Dermis blood vessel endothelial cell (primary cell): ENCODE data around the gene UNC93B1. TPM values are rescaled to one million over a fixed set of nuclear protein-coding genes. Genes with fewer than 3 reads are reported as not detected.
"Not testable (repeated sequence)": the region's sequence is repeated elsewhere in the genome, so short reads cannot be mapped to it uniquely, and the experiment has no call there.

ENCODE experiments used
- DNase-seq: peaks from one replicate; pipeline ENCODE4 v3.0.0; 2010
- total RNA-seq: library from RNA; depleted of rRNA; stranded (reverse); fragments of >200 nt; gene quantifications from 2 replicates; pipeline ENCODE4 v1.2.3, GENCODE V29; 2014

Gene UNC93B1
- total RNA-seq, 1 donor from 2014 or later: 23.3 TPM

DNA sequence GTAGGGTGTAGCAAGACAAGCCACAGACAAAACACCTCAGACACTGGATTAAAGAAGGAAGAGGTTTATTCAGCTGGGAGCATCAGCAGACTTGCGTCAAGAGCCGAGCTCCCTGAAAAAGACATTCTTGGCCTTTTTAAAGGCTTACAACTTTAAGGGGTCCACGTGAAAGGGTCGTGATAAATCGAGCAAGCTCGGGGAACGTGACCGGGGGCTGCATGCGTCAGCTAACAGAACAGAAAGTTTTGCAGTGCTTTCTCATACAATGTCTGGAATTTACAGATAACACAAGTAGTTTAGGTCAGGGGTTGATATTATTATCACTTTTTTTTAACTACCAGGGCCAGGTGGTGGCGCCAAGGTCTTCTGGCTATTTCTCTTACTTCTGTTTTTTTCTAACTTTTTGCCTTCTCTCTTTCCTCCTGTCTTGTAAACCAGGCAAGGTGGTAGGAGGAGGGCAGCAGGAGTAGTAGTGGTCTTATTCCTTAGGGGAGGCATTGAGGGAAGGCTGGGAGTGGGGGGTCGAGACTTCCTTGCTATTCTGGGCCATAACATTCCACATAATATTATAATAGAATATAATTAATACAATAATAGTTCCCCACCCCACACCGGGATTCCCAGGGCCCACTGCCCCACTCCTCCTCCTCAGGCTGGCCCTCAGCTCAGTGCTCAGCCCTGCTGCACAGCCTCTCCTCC lies 5.6 kb upstream of the UNC93B1 start:
- peak; percentile 18 for DNase-seq

- no peak for DNase-seq
Measured at GRCh38 chr11:68008381-68009337, 4.8 kb upstream of the UNC93B1 start.

DNA sequence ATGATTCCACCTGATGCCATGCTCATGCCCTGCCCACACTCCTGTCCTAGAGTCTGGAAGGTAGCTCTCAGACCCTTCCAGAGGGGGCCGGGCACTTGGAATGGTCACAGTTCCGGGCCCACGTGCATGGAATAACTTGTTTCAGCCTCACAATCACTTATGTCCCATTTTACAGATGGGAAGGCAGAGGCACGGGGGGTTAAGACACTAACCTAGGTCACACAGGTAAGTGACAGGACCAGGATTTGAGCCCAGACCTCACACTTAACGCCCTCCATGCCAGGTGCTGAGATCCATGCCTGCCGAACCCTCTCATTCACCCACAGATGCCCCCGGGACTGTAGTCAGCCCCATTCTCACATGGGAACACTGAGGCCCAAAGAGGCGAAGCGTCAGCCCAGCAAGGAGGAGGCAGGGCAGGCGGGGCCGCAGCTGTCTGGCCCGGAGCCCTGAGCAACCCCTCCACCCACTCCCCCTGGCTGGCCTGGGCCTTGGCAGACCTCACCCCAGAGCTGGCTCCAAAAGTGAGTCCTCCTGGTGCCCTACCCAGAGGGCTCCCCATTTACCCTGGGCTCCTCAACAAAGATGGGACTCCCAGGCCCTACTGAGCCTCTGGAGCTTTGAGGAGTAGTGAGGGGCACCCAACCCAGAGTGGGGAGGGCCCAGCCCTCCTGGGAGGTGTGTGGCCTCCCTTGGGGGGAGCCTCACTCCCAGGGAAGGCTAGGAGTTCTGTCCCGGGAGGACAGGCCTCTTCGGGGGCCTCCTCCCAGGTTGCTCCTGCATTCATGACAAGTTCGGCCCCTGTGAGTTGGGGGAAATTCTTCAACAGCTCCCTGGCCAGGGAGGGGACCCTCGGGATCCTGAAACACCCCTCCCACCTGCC lies 3.8 kb upstream of the UNC93B1 start:
- DNase-seq: no peak

DNA sequence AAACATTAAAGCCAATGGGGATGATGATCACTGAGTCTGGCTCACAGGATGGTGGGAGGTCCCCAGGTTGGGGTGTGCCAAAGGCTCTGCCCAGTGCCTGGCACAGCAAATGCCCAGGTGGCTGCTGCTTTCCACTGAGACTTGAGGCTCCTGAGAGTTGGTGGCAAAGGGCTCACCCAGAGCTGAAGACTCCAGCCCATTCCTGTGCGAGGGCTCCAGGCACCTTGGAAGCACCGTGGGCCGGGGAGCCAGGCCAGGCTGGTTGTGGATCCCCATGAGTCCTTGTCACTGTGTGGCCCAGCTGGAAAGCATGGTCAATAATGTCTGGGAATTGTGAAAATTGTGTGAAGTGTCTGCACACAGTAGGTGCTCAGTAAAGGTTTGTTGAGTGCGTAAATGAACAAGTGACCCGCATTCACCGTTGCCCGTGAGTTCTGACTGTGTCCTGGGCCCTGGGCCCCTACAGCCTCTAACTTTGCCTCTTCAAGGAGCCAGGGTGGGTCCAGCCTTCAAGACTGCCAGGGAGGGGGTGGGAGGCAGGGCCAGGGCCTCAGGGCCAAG lies 2.8 kb upstream of the UNC93B1 start:
- DNase-seq: no peak

DNA sequence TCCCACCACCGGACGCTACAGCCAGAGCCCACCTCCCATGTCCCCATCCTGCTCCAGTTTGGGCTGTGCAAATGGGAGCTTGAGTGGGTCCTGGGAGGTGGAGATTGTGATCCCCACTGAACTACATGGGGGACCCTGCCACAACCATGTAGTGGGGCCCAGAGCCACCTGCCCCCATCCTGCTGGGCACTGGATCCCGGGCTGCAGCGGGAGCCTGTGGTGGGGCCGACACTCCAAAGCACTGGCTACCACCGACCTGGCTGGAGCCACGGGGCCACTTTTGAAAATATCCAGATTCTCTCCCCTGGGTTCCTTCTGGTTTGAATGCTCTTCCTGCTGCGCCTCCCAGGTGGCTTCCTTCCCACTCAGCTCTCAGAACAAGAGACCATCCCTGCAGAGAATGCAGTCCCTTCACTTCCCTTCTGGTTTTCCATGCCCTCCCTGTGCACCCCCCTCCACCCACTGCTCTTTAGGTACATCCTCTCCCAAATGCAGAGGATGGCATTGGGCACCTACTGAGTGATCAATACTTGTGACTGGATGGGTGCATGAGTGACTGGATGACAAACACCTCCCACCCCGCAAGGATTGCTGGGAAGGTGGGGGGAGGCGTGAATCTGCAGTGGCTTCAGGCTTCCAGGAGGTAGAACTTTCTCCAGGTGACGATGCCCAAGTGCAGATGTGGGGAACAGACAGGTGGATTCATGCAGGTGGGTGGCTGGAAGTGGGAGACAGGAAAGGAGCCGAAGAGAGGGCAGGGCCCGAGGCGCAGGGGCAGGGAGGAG lies 846 bp upstream of the UNC93B1 start:
- DNase-seq: no peak

DNA sequence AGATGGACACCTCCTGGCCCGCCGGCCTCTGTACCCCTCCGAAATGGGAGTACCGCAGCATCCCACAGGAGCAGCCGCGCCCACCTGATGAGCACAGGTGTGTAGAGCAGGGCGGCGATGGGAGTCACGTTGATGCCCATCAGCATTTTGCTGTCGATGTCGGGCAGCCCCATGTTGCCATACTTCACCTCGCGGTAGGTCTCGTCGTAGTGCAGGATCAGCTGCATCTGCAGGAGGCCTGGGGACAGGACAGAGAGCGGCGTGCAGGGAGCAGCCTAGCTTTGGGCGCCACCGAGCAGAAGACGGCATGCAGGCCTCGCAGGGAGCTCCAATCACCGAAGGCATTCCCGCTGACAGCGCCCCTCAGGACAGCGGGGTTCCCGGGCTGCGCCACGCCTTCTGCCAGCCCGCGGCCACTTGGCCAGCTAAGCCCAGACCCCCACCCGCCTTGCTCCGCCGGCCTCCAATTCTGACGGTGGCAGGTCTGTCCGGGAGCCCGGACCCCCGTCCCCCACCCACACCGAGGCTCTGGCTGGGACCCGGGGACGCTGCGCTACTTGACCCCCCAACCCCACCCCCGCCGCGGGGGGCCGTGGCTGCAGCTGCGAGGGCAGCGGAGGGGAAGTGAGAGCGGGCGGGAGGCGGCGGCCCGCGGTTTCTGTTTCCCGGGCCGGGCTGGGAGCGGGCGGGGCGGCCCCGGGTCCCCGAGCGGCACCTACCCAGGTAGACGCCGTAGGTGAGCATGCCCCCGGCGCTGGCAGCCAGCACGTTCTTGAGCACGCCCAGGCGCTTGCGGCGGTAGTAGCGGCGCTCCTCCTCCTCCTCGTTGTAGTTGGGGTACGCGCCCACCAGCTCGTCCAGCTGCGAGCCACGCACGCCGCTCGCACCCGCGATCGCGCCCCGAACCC lies 705 bp downstream of the UNC93B1 start:
- no peak for DNase-seq

- DNase-seq: no peak
Measured at GRCh38 chr11:68002575-68002937, 1.3 kb downstream of the UNC93B1 start.

- no peak for DNase-seq
Measured at GRCh38 chr11:67999704-68000103, 4.2 kb downstream of the UNC93B1 start.

DNA sequence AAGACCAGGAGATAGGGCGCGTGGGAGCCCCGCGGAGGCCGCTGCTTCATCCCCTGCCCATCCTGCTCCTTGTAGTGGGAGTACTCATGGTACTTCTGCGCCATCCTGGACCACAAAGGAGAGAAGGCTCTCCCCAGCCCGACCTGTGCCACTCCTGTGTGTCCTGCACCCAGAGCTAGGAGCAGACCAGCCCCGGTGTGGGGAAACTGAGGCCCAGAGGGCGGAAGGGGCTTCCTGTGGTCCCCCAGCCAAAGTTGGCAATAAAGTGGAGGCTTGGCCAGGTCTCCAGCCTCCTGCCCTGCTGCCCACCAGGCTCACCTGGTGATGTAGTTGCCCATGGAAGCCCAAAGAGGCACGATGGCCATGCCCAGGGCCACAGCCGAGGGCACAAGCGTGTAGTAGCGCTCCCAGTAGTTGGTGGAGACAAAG lies 4.7 kb downstream of the UNC93B1 start:
- DNase-seq: no peak

GRCh38 chr11:67998150-67999045 lies 5.5 kb downstream of the UNC93B1 start:
- DNase-seq: no peak

- DNase-seq: no peak
Measured at GRCh38 chr11:67997475-67997921, 6.4 kb downstream of the UNC93B1 start.

- peak; percentile 37 for DNase-seq
Measured at GRCh38 chr11:67996622-67997474, 7.0 kb downstream of the UNC93B1 start.

DNA sequence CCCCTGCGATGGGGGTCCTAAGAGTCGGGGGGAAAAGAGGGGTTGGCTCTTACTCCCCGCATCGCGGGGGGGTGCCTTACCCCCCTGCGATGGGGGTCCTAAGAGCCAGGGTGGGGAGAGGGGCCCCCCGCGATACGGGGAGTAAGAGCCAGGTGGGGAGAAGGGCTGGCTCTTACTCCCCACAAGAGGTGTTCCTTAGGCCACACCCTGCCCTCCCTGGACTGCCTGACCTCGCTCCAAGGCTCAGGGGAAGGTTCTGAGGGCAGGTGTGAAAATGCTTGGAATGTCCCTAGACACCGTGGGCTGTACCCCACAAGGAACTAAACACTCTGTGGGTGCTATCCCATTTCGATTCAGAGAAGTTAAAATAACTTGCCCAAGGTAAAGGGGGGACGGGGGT lies 7.8 kb downstream of the UNC93B1 start:
- DNase-seq: no peak

GRCh38 chr11:67995579-67995978 lies 8.3 kb downstream of the UNC93B1 start:
- not testable (repeated sequence) for DNase-seq

DNA sequence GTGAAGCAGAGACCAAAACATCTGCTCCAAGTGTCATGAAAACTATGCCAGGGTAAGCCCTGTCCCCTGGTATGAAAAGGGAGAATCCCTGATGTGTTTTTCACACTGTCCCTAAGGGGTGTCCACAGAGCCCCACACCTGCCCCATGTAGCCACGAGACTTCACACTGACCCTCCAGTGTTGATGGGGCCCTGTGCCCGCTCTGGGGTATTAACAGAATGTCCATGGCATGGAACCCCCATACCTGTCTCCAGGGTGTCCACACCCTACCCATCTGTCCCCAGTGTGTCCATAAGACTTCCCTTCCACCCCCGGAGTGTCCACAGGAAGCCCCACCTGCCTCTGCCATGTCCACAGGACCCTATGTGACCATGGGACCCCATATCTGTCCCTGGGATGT lies 8.8 kb downstream of the UNC93B1 start:
- DNase-seq: not testable (repeated sequence)

DNA sequence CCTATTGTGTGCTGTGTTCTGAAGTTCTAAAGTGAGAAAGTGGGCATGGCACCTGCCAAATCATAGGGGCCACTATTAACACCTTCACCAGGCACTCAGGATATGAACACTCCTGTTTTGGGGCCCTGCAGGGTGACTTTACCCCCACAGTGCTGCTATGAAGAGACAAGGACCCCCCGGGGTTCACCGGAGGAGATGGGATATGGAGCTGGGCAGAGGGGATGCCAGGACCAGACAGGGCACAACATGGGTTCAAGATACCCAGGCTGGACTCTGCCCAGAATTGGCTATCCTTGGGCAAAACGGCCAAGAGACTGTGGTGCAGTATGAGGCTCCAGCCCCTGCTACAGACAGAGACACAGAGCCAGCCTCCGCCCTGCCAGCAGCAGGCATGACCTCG lies 9.5 kb downstream of the UNC93B1 start:
- DNase-seq: not testable (repeated sequence)

DNA sequence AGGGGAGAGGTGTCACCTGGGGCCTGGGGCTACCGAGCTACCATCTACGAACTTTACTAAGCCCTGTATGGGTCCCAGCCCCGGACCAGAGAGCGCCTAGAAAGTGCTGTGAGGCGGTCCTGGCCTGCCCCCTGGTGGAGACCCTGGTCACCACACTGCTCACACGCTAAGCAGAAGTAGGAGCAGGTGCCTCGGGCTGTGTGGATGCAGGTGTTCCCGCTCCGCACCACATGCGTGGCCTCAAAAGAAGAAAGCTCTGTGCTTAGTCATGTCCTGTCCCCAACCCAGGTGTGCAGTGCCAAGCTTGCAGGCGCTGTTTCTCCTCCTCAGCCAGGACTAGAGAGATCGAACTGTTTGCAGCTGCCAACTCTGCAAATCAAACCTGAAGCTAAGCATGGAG lies 10.1 kb downstream of the UNC93B1 start:
- peak; percentile 31 for DNase-seq
